Non-pigmented ciliary epithelial cell (primary cell): ENCODE measurements around the gene PLCB3.

Source experiments
- DNase-seq: peaks from one replicate; pipeline ENCODE4 v3.0.0-alpha.2; 2010; ENCODE audit warnings: low read depth

Gene PLCB3

GRCh38 chr11:64250415-64251015 lies 815 bp upstream of the PLCB3 start:
- no peak for DNase-seq

GRCh38 chr11:64251753-64252002 lies 348 bp downstream of the PLCB3 start:
- no peak for DNase-seq

- DNase-seq, result no peak
Observed at GRCh38 chr11:64252003-64252872, 908 bp downstream of the PLCB3 start.

GRCh38 chr11:64253043-64253442 lies 1.7 kb downstream of the PLCB3 start:
- DNase-seq, result no peak

- DNase-seq, result no peak
Observed at GRCh38 chr11:64253481-64253880, 2.2 kb downstream of the PLCB3 start.

- no peak for DNase-seq
Observed at GRCh38 chr11:64254326-64254725, 3.0 kb downstream of the PLCB3 start.

- no peak for DNase-seq
Observed at GRCh38 chr11:64255135-64256128, 4.1 kb downstream of the PLCB3 start.

- DNase-seq, result no peak
Observed at GRCh38 chr11:64256300-64256699, 5.0 kb downstream of the PLCB3 start.

GRCh38 chr11:64258356-64258755 lies 7.0 kb downstream of the PLCB3 start:
- DNase-seq, result no peak

GRCh38 chr11:64258946-64259532 lies 7.7 kb downstream of the PLCB3 start:
- no peak for DNase-seq

- DNase-seq, result no peak
Observed at GRCh38 chr11:64259533-64260067, 8.3 kb downstream of the PLCB3 start.

- no peak for DNase-seq
Observed at GRCh38 chr11:64260147-64260708, 8.9 kb downstream of the PLCB3 start.

- DNase-seq, result no peak
Observed at GRCh38 chr11:64261556-64262080, 10.3 kb downstream of the PLCB3 start.

- DNase-seq, result no peak
Observed at GRCh38 chr11:64262271-64263002, 11.1 kb downstream of the PLCB3 start.

- DNase-seq, result no peak
Observed at GRCh38 chr11:64263021-64263946, 12.0 kb downstream of the PLCB3 start.

GRCh38 chr11:64263947-64264317 lies 12.6 kb downstream of the PLCB3 start:
- no peak for DNase-seq

- DNase-seq, result no peak
Observed at GRCh38 chr11:64264371-64264852, 13.1 kb downstream of the PLCB3 start.

GRCh38 chr11:64265176-64266160 lies 14.1 kb downstream of the PLCB3 start:
- DNase-seq, result no peak
